ENCODE results near the gene TMPRSS7.
A peak's percentile ranks its signal among the peaks of the same experiment; 100 is the strongest.

Gene TMPRSS7

DNA sequence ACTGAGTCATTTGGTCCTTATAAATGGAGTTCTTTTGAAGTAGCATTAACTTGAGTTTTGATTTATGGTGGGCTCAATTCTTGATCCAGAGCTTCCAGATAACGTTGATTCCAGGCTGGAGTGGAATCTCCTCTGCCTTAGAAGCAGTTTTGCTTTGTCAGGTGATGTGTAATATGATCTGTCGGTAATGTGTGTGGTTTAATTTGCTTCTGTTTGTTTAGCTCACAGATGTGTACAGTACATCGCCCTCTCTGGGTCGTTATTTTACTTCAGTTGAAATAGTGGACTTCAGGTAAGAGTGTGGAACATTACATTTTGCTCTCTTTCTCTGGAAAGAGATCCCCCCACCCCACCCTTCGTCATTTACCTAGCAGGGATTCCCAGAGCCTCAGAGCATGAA, 74.8 kb downstream of the TMPRSS7 start:
- DNase-seq, result peak; percentile 78

DNA sequence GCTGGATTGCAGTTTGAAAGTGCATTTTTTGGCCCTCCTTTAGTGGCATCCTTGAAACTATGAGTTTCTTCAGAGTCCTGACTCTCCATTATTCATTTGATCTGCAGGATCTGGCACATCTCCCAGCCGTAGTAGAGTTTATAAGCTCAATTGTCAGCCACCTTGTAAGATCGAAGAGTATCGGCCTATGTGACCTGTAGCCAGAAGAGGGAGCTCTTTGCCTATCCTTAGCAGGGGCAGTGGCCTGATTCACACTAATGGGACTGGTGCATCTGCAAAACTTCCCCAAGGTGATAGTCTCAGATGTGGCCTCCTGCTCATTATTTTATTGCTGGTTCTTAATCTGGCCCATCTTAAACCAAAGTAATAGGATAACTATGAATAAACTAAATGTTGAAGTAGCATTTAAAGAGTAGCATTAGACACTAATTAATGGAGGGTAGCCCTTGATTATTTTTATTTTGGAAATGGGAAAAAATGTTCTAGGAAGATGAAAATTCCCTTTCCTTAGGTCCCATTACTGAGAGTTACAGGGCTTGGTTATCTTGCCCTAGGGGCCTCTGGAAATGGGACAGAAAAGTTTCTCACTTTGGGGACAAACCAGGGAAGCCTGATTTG, 77.4 kb downstream of the TMPRSS7 start:
- DNase-seq, result peak; percentile 71

DNA sequence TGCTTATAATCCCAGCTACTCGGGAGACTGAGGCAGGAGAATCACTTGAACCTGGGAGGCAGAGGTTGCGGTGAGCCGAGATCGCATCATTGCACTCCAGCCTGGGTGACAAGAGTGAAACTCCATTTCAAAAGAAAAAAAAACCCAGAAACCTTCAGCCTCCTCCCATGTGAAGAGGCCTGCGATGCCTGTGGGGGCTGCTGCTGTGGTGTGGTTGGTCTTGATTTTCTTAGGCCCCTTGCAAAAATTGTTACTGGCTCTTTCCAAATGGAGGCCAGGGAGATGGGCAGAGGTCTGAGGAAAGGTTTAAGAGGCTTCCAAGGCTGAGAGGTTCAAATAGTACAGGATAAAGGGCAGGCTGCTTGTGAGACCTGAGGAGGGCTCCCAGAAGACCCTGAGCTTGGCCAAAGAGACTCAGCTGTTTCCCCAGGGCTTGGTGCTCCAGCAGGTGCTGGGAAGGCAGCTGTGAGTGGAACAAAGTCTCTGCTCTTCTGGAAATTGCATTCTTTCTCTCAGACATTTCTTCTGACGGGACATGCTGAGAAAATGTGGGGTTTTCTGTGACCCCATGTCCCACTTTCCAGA, 80.1 kb downstream of the TMPRSS7 start:
- DNase-seq, result no peak

DNA sequence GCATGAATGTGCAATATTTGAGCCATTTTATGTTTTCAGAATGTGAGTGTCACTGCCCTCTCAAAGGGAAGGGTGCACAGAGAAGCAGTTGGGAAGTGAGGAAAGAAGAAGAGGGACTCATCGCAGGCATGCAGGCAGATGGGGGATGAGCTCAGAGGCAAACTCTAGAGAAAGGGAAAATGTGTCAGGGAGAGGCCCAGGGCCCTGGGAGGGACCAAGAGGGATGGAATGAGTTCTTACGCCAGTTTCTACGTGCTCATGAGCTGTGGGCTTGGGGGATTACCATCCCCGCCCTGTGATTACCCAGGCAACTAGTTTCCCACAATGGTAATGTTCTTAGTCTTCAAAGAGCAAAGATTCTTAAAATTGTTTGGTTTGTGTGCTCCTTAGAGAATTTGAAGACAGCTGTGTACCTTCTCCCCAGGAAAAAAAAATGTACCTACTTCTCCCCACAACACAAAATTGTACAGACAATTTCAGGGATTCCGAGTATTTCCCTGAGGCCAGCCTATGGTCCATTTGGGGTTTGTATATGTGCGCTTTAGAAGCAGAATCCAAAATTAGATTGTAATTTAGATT, 80.7 kb downstream of the TMPRSS7 start:
- DNase-seq, result no peak

DNA sequence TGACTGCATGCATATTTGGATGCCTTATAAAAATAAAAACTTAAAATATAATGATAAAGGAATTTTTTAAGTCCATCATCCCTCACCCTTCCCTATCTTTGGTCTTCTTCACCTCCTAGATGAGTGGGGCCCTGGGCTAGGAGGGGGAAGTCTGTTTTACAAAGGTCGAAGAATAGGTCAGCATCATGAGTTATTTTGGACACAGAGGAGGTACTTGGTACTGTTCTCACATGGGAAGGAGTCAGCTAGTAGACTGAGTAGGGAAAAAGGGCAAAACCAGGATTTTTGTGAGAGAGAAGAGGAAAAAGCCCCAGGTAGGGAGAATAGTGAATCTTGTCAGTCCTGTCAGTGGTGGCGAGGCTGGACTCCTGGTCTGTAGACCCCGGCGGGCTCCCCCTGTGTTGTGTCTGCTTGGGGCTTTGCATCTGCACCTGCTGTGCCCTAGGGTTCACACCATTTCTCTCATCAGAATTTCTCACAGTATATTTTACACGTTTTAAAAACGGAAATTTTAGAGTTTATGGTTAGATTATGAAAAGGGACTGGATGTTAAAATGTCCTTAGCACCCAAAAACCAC, 81.4 kb downstream of the TMPRSS7 start:
- DNase-seq, result no peak

DNA sequence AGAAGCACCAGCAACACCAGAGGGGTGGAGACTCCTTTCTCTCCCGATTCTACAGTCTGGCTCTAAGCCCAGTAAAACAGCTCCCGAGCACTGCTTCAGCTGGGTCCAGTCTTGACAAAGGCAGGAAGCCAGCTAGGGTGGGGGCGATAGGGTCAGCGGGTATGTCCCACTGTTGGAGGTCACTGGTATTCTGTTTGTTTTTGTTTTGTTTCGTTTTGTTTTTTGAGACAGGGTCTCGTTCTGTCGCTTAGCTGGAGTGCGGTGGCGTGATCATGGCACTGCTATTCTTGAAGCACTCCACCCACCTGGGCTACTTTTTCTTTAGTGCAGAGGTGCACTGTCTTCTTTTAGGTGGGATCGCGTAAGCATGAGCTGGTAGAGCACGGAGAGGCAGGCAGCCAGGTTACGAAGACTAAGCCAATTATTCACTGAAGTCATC, 82.2 kb downstream of the TMPRSS7 start:
- no peak for DNase-seq

DNA sequence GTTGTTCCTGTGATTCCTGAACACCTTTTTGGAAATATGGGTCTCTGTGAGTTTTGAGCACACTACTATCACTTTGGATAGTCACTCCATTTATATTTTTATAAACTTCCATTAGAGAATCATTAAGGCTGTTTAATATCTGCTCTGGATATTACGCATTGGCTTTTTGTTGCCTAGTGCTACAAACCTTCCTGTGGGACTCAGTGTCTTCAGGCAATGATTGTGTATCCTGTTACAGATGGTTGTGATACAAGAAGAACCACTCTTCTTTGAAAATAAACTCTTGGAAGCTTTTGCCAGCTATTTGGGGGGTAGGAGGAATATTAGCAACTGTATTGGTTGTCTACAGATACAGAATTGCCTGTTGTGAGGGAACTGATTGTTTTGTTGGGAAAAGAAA, 82.9 kb downstream of the TMPRSS7 start:
- no peak for DNase-seq

DNA sequence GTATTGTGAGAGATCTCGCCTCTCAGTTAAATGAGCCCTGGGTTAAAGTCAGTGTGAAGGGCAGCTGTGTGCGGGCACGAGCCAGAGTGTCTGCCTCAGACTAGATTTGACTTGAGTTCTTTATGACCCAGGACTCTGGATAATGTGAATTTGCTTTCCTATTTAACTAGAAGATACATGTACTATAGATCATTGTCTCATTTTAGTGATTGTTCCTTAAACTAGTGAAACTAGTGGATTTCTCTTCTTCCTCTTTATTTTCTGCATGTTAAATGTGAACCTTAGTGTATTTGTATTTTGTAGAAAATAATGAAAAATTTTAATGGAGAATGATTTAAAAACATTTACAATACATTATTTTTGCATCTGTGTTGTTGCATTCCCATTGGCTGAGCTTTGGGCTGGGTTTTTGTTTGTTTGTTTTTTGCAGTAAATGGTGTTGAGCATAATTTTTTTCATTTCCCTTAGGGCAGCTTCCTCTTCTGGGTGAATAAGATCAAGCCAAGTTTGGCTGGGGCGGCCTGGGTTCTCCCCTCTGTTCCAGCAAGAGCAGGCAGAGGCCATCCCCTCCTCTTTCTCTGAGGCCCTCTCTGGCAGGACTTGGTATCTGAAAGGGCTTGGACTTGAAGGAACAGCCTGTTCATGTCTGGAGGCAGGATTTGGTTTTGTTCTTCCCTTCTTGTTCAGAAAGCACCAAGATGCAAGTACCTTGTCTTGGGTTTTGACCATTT, 83.5 kb downstream of the TMPRSS7 start:
- no peak for DNase-seq

DNA sequence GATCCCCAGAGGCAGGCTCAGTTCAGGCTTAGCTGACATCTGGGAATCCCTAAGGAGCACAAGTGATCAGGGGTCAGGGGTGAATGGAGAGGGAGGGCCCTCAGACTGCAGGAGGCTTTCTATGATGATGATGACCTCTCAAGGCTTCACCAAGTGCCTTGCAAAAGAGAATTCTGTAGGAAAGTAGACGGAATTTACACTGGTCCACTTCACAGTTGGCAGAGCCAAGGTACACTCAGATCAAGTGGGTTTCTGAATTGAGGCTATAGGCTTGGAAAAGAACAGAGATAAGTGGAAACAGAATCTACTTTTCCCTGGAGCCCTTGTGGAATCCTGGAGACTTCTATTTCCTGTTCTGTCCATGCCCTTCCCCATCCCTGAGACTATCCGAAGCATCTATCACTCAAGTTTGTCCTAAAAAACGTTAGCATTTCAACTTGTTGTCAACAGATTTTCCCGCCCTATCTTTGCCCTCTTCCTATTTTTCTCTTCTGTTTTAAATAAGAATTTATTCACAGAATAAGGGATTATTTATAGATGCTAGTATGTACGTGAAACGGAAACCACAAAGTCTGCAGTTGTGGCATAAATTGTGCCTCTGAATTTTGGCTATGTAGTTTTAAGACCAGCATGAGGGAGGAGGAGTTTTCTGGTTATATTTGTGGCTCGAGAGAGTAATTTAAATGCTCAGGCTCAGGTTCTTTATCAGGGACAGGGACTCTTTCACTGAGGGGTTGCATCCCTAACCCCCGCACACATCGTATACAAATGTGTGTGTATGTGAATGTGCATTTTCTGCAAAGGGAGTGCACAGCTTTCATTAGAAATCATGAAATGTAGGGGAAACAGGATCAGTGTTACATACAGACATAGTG, 85.7 kb downstream of the TMPRSS7 start:
- no peak for DNase-seq

DNA sequence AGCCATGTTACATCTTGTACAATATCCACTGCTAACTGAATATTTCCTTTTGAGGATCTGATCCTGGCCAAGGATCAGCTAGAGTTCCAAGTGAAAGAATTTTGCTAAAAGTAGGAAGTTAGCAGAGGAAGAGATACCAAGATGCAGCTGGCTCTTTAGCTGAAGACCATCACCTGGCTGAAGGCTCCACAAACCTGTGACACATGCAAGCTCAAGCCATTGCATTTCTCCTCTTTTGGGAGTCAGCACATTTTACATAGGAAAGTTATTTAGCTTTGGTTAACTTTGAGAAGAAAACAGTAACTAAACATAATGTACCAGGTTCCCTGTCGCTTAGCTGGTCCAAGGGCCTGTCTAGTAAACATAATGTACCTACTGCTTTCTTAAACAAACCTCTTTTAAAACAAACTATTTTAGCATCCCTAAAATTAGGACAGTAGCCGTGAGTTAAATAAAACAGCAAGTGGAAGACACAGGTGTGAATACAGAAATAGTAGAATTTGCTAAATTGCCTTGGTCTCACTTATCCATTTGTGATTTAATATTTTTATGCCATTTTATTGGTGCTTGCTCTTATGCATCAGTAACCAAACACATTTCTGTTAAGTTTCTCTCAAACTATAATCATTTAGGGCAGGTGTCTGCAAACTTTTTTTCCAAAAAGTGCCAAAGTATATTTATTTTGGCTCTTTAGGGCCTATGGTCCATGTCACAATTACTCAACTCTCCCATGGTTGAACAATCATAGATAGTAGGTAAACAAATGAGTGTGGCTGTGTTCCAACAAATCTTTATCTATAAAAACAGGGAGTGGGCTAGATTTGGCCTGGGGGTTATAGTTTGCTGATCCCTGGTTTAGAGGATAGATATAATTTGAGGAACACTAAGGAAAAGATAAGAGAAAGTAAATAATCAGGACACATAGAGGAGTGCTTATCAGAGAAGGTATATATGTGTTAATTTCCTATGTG, 87.3 kb downstream of the TMPRSS7 start:
- DNase-seq, result peak; percentile 0

DNA sequence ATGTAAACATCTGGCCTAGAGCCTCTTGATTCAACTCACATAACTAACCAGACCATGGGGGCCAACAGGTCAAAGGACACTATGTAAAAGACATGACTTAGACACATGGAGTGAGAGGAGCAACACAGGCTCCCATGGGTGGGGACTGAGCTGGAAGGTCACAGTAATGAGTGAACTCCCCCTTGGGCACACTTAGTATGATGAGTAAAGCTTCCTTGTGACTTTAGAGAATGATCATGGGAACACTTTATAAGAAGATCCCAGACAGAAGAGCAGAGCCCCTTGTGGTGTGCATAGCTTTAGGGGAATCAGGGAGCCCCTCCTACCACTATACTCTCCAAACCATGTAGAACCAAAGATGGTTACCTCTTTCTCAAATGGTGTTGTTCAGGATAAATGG, 88.3 kb downstream of the TMPRSS7 start:
- no peak for DNase-seq

DNA sequence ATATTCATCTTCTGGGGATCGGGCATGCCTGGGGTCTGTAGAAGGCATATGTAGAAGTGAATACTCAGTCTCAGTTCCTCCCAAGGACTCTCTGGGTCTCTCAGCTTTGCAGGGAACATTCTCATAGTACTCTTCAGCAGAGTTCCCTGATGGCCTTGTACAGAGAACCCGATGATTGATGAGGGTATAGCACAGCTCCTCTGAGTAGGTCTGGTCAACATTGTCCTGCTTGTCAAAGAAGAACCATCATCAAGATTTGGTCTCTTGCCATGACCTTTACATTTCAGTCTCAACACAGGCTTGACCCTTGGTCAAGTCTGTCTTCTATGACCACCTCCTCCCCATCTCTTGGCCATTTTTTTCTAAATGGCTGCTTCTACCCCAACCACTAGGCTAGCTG, 89.0 kb downstream of the TMPRSS7 start:
- no peak for DNase-seq

DNA sequence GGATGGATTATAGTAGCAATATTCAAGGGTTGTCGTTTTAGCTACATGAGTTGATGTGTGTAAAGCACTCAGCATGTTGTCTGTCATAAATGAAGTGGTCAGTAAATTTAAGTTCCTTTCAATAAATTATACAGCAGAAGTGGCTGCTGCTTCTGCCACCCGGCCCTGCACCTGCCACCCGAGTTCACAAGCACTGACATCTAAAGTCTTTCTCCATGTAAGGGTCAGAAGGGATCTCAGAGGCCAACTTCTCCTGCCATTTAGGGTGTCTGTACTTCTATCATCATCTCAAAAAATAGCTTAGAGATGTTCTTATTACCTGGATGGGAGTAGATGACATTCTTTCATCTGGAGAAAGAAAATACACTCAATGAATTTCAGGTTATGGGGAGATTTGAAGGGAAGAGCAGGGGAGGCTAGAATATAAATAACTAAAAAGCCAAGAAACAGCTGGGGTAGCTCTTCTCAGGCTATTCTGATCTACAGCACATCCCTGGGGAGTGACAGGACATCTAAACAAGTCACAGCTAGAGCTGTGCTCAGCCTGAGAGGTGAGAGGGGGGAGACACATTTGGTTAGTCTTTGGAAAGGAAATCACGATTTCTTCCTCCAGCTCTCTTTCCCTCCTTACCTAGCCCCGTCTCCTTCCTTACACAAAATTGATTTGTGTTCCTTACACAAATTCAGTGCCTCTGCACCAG, 90.5 kb downstream of the TMPRSS7 start:
- DNase-seq, result no peak

DNA sequence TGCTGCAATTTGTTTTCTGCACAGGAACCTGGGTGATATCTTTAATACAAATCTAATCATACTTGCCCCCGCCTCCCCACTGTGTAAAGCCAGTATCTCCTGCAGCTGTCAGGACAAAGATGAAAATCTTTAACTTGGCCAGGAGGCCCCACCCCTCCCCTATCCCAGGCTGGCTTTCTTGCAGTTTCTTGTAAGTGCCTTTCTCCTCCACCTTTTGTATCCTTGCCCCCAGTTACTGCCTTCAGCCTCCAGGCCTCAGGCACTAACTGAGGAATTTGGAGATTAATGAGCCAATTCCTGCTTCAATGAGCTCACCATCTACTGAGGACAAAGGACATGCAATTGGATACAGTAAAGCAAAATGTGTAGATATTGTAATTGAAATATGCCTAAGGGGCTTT, 92.0 kb downstream of the TMPRSS7 start:
- peak; percentile 35 for DNase-seq

DNA sequence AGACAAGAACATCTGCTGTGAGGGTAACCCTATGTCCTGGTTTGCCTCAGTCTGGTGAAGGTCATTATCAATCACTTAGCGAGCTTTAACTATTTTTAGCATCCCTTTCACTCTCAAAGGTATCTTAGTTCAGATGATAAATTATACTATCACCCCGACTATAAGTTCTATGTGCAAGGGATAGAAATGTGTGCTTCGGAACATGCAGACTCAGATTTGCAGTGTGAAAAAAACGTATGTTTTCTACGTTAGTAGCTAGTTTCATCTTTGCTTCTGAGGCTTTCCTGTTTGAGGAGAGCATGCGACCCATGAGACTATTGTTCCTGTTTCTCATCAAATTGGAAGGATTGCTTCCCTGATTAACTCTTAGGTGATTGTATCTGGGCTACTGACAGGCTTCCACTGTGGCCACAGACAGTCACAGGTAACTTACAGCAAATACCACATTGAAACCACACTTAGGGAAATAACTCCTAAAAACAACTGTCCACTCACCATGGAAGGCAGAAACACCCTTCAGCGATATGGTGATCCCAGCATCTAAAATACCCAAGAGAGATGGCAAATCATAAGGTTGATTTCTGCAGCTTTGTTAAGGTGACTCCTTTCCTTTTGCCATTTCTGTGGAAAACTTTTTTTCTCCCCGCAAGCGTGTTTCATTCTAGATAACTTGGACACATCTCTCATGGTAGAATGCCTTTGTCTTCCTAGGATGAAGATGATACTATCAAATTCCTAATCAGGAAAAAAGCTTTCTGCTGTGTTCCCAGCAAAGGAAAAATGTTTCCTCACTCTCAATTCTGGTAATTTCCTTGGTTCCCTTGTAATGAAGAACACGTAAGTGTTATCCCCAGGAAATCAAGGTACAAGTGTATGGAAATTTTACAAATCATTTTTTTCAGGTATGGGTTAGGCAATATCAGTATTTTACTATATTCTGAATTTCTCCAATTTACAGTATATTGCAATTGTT, 93.3 kb downstream of the TMPRSS7 start:
- no peak for DNase-seq

DNA sequence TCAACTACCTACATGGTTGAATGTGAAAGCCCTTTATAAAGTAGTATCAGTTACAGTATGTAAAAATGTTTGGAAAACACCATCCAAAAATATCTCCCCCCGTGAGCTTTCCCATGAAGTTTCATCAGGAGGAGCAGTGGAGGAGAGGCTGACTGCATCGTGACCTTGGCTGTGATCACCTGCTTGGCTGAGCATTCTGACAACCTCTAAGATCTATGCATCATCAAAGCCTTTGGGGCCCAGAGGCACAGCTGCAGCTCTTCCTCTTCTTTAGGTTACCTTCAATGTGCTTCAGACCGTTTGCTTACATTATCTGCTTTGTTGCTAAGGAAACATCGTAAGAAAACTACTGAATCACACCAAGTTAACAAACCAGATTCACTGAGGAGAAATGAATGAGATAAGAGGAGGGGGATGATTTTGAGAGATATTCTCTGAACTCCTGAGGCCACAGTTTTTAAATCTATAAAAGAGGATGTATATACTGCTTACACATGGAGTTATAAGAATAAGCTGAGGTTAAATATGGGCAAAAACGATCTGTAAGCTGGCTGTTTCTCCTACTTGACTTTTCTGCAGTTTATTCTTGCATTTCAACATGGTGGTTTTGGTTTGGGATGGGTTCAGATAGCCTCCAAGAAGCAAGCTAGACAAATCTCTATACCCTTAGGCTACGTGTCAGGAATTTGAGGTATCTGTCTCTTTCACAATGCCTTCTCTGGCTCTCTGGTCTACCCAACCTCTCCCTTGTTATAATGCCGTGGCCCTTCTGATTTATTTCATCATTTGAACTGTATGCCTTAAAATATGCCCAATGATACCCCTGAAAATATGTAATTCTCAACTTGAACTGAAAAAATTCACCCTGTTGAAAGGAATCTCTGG, 94.5 kb downstream of the TMPRSS7 start:
- no peak for DNase-seq

DNA sequence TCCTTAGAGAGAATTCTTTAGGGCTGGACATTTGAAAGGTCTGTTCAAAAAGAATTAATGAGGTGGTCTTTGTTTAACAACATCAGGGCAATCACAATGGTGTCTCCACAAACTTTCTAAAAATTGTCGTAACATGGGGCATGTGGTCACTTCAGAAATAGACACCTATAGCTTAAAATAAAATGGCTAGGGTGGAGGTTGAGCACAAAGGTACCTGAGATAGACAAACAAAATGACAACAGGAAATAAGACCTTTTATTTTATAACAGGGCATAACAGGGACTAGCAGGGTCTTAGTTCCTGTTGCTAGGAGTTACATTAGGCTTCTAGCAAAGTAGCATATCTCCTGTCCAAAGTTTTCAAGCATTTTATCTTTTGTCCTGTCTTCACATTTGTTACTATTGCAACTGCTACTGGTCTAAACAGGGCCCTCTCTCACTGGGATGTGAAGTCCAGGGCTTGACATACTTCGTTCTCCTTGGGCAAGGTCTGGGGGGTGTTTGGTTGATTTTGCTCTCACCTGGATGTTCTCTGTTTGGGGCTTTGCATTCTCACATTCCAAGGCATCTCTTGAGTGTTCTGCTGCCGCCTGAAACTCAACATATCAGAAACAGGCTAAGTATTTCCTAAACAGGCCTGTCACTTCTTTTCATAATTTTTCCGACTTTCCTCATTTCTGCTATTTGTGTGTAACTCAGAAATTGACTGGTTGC, 95.5 kb downstream of the TMPRSS7 start:
- no peak for DNase-seq

DNA sequence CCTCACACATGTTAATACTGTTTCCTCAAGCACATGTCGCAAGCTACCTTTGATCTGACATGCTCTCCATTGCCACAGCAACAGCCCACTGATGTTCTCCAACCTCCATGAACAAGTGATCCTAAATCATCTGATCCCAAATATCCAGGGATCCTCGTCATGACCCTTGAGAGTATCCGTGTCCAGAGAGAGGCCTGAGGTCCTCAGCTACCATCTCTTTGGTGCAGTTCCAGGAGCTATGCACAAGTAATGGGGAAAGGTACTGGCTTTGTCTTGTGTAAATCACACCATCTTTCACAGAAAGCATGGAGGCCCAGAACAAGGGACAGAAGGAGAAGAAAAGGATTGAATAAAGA, 96.1 kb downstream of the TMPRSS7 start:
- no peak for DNase-seq

Data from NCI-H69 (cell line).